Measurements from ENCODE around the gene NPIPB6. TPM values are rescaled to one million over a fixed set of nuclear protein-coding genes. Genes with fewer than 3 reads are reported as not detected.
"Not testable (repeated sequence)": the region's sequence is repeated elsewhere in the genome, so short reads cannot be mapped to it uniquely, and the experiment has no call there.

NPIPB6 gene
- total RNA-seq = 10 to 100 TPM in 1 of 2 donors, not detected in 1; 13.8 TPM

DNA sequence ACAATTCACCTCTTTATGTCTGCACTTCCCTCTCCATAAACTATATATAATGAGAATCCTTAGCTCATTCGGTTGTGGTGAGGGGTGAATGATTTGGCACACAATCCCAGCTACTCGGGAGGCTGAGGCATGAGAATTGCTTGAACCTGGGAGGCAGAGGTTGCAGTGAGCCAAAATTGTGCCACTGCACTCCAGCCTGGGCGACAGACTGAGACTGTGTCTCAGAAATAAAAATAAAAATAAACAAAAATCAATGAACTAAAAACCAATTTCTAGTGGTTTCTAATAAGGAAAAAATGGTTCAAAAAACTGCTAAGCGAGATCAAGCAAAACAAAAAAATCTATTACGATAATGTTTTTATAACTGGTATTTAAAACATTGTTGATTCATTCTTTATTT is at the start of gene NPIPB6:
Gene NPIPB6, minus strand, starts transcription at position 101 of the 400 bp plus-strand sequence. CDS start 686 bp downstream, outside the sequence.
- H3K27me3 ChIP-seq; DNase-seq; intact Hi-C loops (cut with DNase I); H3K4me1 ChIP-seq; H3K27ac ChIP-seq; H3K4me3 ChIP-seq; ATAC-seq; H3K36me3 ChIP-seq (replicated peaks in 1 of 2; ENCODE audit: insufficient read depth in 1 of 2, low read depth in 2 of 2); H3K9me3 ChIP-seq: not testable (repeated sequence)
- no CpG with 5 or more reads among the region's 5 CpGs for WGBS, 2 donors

DNA sequence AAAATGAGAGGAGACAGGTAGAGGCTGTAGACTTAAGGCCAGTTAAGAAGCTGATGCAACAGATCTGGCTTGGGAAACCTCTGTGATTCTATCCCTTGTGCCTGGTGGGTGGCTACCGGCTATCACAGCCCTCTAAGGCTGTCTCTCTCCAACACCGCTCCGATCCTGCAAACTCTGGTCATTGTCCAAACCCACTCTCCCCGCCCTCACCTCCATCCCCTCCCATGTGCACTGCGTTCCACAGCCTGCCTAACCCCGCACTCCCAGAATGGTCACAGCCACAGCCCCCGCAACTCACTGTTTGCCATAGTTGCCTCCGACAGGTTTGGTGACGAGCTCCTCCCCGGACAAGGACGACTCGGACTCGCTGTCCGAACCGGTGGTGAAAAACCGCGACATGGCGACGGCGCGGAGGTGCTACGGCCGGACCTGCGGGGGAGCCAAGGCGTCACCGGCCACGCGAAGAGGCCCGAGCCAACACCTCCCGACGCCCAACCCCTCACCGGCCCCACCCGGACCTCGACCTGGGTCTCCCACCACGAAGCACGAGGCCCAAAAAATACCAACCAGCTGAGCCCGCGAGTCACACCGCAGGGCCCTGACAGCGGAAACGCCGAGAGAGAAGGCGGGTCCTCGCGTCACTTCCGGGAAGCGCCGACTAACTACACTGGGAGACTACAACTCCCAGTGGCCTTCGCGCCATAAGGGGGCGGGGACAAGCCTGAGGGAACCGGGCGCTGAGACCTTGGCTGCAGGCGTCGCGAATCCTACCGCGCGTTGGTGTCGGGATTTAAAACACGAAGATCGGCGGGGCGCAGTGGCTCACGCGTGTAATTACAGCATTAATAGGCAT is 40.1 kb upstream of the NPIPB6 start, which contains the start of gene EIF3CL:
Gene EIF3CL, minus strand, starts transcription at position 622 of the 853 bp plus-strand sequence. Its CDS starts 223 bp downstream, at position 399.
- DNase-seq; H3K27ac ChIP-seq; H3K36me3 ChIP-seq (replicated peaks in 1 of 2; ENCODE audit: insufficient read depth in 1 of 2, low read depth in 2 of 2); H3K27me3 ChIP-seq; H3K4me1 ChIP-seq; H3K4me3 ChIP-seq; intact Hi-C loops (cut with DNase I); H3K9me3 ChIP-seq: not testable (repeated sequence)
- ATAC-seq = peak; percentile 100
- no CpG with 5 or more reads among the region's 66 CpGs for WGBS, 2 donors

DNA sequence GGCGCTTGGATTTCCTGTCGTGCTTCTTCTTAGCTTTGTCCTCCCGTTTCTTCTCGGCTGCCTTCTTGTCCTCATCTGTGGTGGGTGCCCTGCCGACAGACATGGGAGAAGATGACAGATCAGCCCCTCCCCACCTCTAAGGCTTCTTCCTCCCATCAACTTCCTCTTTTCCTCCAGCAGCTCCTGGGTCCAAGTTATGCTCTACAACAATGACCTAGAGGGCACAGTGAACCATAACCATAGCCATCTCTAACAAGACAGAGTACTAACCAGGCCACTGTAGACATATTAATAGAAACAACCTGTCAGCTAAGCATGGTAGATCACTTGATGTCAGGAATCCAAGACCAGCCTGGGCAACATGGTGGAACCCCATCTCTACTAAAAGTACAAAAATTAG is 28.7 kb upstream of the NPIPB6 start:
- H3K27ac ChIP-seq; H3K27me3 ChIP-seq; H3K4me3 ChIP-seq; DNase-seq; H3K9me3 ChIP-seq; ATAC-seq; H3K36me3 ChIP-seq (replicated peaks in 1 of 2; ENCODE audit: insufficient read depth in 1 of 2, low read depth in 2 of 2); intact Hi-C loops (cut with DNase I); H3K4me1 ChIP-seq: not testable (repeated sequence)
- WGBS, 2 donors = no CpG with 5 or more reads among the region's 5 CpGs

DNA sequence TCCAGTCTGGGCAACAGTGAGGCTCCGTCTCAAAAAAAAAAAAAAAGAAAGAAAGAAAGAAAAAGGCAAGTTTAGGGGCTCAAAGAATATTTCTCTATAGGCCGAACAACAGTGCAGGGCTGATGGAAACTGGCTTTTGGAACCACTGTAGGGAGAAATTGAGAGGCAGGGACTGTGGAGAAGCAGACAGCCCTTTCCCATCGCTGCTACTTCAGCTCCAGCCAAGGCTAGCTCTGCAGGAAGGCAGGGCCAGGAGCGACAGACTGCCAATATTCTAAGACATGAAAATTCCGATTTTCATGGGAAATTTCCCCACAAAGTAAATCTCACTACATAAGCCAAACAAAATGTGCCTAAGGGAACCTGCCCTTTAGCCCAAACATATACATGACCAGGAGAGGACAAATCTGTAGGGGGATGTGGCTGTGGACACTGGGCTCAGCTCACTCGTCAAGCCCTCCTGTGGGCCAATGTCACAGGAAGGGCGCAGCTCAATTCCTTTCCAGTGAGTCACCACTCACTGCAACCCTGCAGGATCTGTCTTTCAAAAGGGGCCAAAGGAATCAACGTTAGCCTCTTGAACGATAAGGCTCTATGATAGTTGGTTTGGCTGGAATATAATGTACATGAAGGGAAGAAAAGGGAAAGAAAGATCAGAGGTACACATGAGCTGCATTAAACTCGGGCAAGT is 19.0 kb upstream of the NPIPB6 start:
- H3K27ac ChIP-seq; H3K4me3 ChIP-seq; intact Hi-C loops (cut with DNase I); DNase-seq; H3K36me3 ChIP-seq (replicated peaks in 1 of 2; ENCODE audit: insufficient read depth in 1 of 2, low read depth in 2 of 2); ATAC-seq; H3K27me3 ChIP-seq; H3K9me3 ChIP-seq; H3K4me1 ChIP-seq: not testable (repeated sequence)
- no CpG with 5 or more reads among the region's 10 CpGs for whole genome bisulfite sequencing, 2 donors

DNA sequence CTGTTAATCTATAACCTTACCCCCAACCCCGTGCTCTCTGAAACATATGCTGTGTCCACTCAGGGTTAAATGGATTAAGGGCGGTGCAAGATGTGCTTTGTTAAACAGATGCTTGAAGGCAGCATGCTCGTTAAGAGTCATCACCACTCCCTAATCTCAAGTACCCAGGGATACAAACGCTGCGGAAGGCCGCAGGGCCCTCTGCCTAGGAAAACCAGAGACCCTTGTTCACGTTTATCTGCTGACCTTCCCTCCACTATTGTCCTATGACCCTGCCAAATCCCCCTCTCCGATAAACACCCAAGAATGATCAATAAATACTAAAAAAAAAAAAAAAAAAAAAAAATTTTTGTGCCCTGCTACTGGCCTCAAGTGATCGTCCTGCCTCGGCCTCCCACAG is 14.5 kb upstream of the NPIPB6 start:
- H3K27ac ChIP-seq; H3K4me1 ChIP-seq; H3K36me3 ChIP-seq (replicated peaks in 1 of 2; ENCODE audit: insufficient read depth in 1 of 2, low read depth in 2 of 2); ATAC-seq; DNase-seq; H3K9me3 ChIP-seq; intact Hi-C loops (cut with DNase I); H3K27me3 ChIP-seq; H3K4me3 ChIP-seq: not testable (repeated sequence)
- 77 to 100% methylated on average over 4 to 6 of the region's 10 CpGs for WGBS, 2 donors

DNA sequence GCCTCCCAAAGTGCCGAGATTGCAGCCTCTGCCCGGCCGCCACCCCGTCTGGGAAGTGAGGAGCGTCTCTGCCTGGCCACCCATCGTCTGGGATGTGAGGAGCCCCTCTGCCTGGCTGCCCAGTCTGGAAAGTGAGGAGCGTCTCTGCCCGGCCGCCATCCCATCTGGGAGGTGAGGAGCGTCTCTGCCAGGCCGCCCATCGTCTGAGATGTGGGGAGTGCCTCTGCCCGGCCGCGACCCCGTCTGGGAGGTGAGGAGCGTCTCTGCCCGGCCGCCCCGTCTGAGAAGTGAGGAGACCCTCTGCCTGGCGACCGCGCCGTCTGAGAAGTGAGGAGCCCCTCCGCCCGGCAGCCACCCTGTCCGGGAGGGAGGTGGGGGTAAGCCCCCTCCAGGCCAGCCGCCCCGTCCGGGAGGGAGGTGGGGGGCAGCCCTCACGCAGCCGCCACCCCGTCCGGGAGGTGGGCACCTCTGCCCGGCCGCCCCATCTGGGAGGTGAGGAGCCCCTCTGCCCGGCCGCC is 13.9 kb upstream of the NPIPB6 start:
- H3K4me3 ChIP-seq; DNase-seq; H3K27ac ChIP-seq; intact Hi-C loops (cut with DNase I); ATAC-seq; H3K9me3 ChIP-seq; H3K36me3 ChIP-seq (replicated peaks in 1 of 2; ENCODE audit: insufficient read depth in 1 of 2, low read depth in 2 of 2); H3K4me1 ChIP-seq; H3K27me3 ChIP-seq: not testable (repeated sequence)
- 99% methylated on average over 13 of the region's 38 CpGs; no CpG with 5 or more reads in 1 of the 2 donors for WGBS, 2 donors

DNA sequence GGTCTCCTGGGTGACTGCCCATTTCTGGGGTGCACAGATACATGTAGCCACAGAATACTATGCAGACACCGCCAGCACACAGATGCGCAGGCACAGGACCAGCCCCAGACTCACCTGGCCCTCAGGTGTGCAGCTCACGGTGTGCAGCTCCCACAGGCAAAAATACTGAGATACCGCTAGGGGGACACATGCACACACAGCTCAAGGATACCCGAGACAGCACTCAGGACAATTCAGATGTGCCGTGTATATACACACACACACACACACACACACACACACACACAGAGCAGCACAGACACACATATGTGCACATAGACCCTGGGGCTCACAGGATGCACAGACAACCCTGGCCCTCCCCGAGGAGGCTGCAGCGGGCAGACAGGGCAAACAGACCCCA is 11.8 kb upstream of the NPIPB6 start:
- ATAC-seq = peak; percentile 79
- peak in 2 of 4 donors; percentile 11 for DNase-seq
- H3K9me3 ChIP-seq; H3K36me3 ChIP-seq (replicated peaks in 1 of 2; ENCODE audit: insufficient read depth in 1 of 2, low read depth in 2 of 2); intact Hi-C loops (cut with DNase I); H3K4me1 ChIP-seq; H3K4me3 ChIP-seq; H3K27me3 ChIP-seq; H3K27ac ChIP-seq: not testable (repeated sequence)
- TF ChIP-seq, protein P1, sequence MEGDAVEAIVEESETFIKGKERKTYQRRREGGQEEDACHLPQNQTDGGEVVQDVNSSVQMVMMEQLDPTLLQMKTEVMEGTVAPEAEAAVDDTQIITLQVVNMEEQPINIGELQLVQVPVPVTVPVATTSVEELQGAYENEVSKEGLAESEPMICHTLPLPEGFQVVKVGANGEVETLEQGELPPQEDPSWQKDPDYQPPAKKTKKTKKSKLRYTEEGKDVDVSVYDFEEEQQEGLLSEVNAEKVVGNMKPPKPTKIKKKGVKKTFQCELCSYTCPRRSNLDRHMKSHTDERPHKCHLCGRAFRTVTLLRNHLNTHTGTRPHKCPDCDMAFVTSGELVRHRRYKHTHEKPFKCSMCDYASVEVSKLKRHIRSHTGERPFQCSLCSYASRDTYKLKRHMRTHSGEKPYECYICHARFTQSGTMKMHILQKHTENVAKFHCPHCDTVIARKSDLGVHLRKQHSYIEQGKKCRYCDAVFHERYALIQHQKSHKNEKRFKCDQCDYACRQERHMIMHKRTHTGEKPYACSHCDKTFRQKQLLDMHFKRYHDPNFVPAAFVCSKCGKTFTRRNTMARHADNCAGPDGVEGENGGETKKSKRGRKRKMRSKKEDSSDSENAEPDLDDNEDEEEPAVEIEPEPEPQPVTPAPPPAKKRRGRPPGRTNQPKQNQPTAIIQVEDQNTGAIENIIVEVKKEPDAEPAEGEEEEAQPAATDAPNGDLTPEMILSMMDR (IDR thresholded peaks at IDR 0.05) = peak in 1 of 7 experiments; percentile 4
- WGBS, 2 donors = 0% methylated on average over 1 of the region's 8 CpGs; no CpG with 5 or more reads in 1 of the 2 donors

DNA sequence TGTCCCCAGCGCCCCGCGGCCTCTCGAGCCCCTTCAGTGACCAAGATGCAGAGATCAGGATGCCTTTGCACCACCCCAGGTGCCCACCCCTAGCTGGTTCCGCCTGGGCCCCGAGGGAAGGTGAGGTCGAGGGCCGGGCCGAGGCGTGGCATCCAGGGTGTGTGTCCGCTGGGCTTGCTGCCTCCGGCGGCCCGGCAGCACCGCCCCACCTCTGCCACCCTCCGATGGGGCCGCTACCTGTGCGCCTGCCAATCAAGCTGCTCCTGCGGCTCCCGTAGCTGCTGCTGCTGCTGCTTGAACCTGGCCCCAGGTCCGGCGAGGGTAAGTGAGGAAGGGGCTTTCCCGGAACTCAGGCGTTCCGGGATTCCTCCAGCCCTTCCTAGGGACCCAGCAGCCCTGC is 11.0 kb upstream of the NPIPB6 start:
- H3K27me3 ChIP-seq; H3K4me3 ChIP-seq; H3K36me3 ChIP-seq (replicated peaks in 1 of 2; ENCODE audit: insufficient read depth in 1 of 2, low read depth in 2 of 2); ATAC-seq; H3K4me1 ChIP-seq; intact Hi-C loops (cut with DNase I); DNase-seq; H3K27ac ChIP-seq; H3K9me3 ChIP-seq: not testable (repeated sequence)
- WGBS, 2 donors = 2% methylated on average over 9 of the region's 25 CpGs; no CpG with 5 or more reads in 1 of the 2 donors

DNA sequence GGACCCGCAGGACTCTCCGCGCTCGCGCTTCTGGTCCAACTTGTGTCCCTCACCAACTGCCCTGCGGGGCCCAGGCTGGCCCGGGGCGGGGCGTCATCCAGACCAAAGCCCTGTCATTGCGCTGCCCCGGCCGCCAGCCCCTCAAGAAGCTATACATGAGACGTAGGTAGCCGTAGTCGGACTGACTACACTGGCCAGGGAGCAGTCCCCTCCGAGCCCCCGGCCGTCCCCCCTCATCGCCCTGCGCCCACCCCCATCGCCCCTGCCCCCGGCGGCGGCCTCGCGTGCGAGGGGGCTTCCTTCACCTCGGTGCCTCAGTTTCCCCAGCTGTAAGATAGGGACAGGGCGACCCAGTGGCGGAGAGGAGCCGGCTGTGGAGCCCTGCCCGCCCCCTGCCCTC is 4.6 kb upstream of the NPIPB6 start:
- H3K4me3 ChIP-seq; H3K36me3 ChIP-seq (replicated peaks in 1 of 2; ENCODE audit: insufficient read depth in 1 of 2, low read depth in 2 of 2); H3K27me3 ChIP-seq; intact Hi-C loops (cut with DNase I); DNase-seq; H3K9me3 ChIP-seq; H3K4me1 ChIP-seq; H3K27ac ChIP-seq; ATAC-seq: not testable (repeated sequence)
- WGBS, 2 donors = 30% methylated on average over 12 of the region's 32 CpGs; no CpG with 5 or more reads in 1 of the 2 donors

DNA sequence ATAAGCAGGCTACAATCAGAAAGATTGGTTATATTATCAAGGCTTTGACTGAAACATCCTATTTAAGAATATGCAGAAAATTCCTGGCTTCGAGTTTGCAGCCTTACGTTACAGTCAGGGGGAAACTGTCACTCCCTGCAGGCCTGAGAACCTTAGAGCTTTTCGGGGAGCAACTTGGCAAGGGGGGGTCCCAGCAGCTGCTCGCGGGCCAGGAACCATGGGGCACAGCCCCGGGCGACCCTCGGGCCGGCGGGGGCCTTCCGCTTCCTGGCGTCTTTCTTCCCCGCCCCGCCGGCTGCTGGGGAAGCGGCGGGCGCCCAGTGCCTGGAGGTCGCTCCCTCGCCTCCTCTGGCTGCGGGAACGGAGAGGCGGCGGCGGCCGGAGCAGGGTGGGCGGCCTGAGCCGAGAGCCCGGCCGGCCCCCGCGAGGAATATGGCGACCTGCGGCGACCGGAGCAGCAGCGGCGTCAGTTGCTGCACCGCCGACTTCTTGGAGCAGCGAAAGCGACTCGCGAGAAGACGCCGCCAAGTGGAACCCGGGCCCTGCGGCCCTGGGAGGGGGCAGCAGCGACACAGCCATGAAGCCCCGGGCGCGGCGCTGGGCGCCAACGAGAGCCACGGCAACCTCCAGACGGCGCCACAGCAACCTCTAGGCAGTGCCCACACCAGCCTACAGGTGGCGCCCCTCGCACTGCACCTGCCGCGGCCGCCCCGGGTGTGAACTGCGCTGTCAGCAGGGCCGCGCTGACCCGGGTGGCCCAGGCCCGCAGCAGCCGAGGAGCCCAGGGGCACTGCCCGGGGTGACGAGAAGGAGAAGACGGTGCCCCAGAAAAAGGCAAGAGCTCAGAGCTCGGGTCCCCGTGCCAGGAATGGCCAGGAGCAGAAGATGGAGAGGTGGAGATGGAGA is 1.2 kb upstream of the NPIPB6 start:
- DNase-seq; H3K27me3 ChIP-seq; H3K4me1 ChIP-seq; intact Hi-C loops (cut with DNase I); H3K36me3 ChIP-seq (replicated peaks in 1 of 2; ENCODE audit: insufficient read depth in 1 of 2, low read depth in 2 of 2); H3K27ac ChIP-seq; H3K4me3 ChIP-seq; H3K9me3 ChIP-seq: not testable (repeated sequence)
- peak; percentile 98 for ATAC-seq
- 0% methylated on average over 2 to 15 of the region's 75 CpGs for WGBS, 2 donors
